Osteoblast (primary cell): ENCODE data around the gene SEPTIN2. TPM values are rescaled to one million over a fixed set of nuclear protein-coding genes. Genes with fewer than 3 reads are reported as not detected.
"Not testable (repeated sequence)": the region's sequence is repeated elsewhere in the genome, so short reads cannot be mapped to it uniquely, and the experiment has no call there.

ENCODE experiments used
- DNase-seq: peaks from one replicate; pipeline ENCODE4 v3.0.0; 2011; ENCODE audit warnings: low spot score, mixed read lengths; ENCODE audit not compliant: insufficient read length; ENCODE audit errors: missing footprints
- H2AFZ ChIP-seq: 2 replicates; pipeline ENCODE4 v1.6.0; 2011; ENCODE audit warnings: mild to moderate bottlenecking, low read length
- H3K27ac ChIP-seq: 2 replicates; pipeline ENCODE4 v1.5.1; 2011; ENCODE audit warnings: mild to moderate bottlenecking, low read depth, low read length, moderate library complexity
- H3K27me3 ChIP-seq: 2 replicates; pipeline ENCODE4 v1.6.0; 2012; ENCODE audit warnings: mild to moderate bottlenecking, control low read depth, inconsistent platforms, low read length, moderate library complexity; ENCODE audit not compliant: insufficient read depth
- H3K36me3 ChIP-seq: 2 replicates; pipeline ENCODE4 v1.5.1; 2011; ENCODE audit warnings: mild to moderate bottlenecking, low read length, control low read depth, moderate library complexity; ENCODE audit not compliant: insufficient read depth
- H3K4me1 ChIP-seq: 2 replicates; pipeline ENCODE4 v1.5.1; 2011; ENCODE audit warnings: mild to moderate bottlenecking, low read length, control low read depth, moderate library complexity; ENCODE audit not compliant: insufficient read depth
- H3K4me2 ChIP-seq: 2 replicates; pipeline ENCODE4 v1.6.0; 2011; ENCODE audit warnings: mild to moderate bottlenecking, low read length; ENCODE audit not compliant: insufficient read depth
- H3K4me3 ChIP-seq: fragments of 200-600 bp; sonication (generic); 3 replicates; pipeline ENCODE4 v1.5.1; 2012; ENCODE audit warnings: mild to moderate bottlenecking, low read length, inconsistent platforms; ENCODE audit not compliant: insufficient read depth
- H3K79me2 ChIP-seq: 2 replicates; pipeline ENCODE4 v1.6.0; 2012; ENCODE audit warnings: mild to moderate bottlenecking, low read length, control low read depth, inconsistent platforms; ENCODE audit not compliant: insufficient read depth
- H3K9me3 ChIP-seq: 2 replicates; pipeline ENCODE4 v1.5.1; 2011; ENCODE audit warnings: low read depth, low read length, control low read depth
- H4K20me1 ChIP-seq: 2 replicates; pipeline ENCODE4 v1.6.0; 2012; ENCODE audit warnings: mild to moderate bottlenecking, low read length, control low read depth; ENCODE audit not compliant: insufficient read depth
- CTCF ChIP-seq: IDR thresholded peaks from 2 replicates; pipeline ENCODE4 v1.5.1; 2011; ENCODE audit warnings: mild to moderate bottlenecking, low read depth, low read length, moderate library complexity; ENCODE audit errors: extremely low read depth
- total RNA-seq: library from RNA; depleted of rRNA; stranded (reverse); fragments of >200 nt; gene quantifications from 2 replicates; pipeline ENCODE4 v1.2.3, GENCODE V29; 2012

Gene SEPTIN2
- total RNA-seq, 1 donor, result 418 TPM

- Histone ChIP-seq H3K79me2 (peaks cover 100% of the 10 kb centered on the region), H4K20me1 (peaks cover 75% of the 10 kb centered on the region), H2AFZ (no peak overlapping the region), H3K9me3 (no peaks in the 10 kb centered on the region), H3K27ac (no peak overlapping the region), H3K27me3 (no peaks in the 10 kb centered on the region), H3K4me3 (no peak overlapping the region), H3K36me3 (peaks cover 8% of the 10 kb centered on the region), H3K4me2 (no peak overlapping the region), H3K4me1 (peaks cover 14% of the 10 kb centered on the region)
- TF ChIP-seq CTCF, result no peak
- DNase-seq, result no peak
Measured at GRCh38 chr2:241291153-241291552, 24.6 kb upstream of the SEPTIN2 start.

- Histone ChIP-seq H3K4me1 (peaks cover 18% of the 10 kb centered on the region), H3K4me3 (no peak overlapping the region), H3K36me3 (peaks cover 10% of the 10 kb centered on the region), H2AFZ (no peak overlapping the region), H3K9me3 (no peaks in the 10 kb centered on the region), H4K20me1 (peaks cover 79% of the 10 kb centered on the region), H3K4me2 (no peak overlapping the region), H3K27me3 (no peaks in the 10 kb centered on the region), H3K27ac (no peak overlapping the region), H3K79me2 (peaks cover 100% of the 10 kb centered on the region)
- no peak for TF ChIP-seq CTCF
- no peak for DNase-seq
Measured at GRCh38 chr2:241291977-241292376, 23.7 kb upstream of the SEPTIN2 start.

- H3K79me2 ChIP-seq, result peaks cover 100% of the 10 kb centered on the region
- not testable (repeated sequence) for DNase-seq, H3K4me3 ChIP-seq
Measured at GRCh38 chr2:241293378-241293797, 22.3 kb upstream of the SEPTIN2 start.

GRCh38 chr2:241295326-241296095 is 20.2 kb upstream of the SEPTIN2 start:
- H4K20me1 ChIP-seq, result peaks cover 79% of the 10 kb centered on the region
- DNase-seq, result no peak
- TF ChIP-seq CTCF, result no peak

More at GRCh38 chr2:241293378-241293797, 22.3 kb upstream of the SEPTIN2 start:
- not testable (repeated sequence) for H2AFZ ChIP-seq, H3K4me2 ChIP-seq, H3K27ac ChIP-seq, H3K9me3 ChIP-seq, H3K27me3 ChIP-seq
- Histone ChIP-seq H4K20me1 (peaks cover 84% of the 10 kb centered on the region), H3K36me3 (peaks cover 14% of the 10 kb centered on the region), H3K4me1 (peaks cover 19% of the 10 kb centered on the region)

More at GRCh38 chr2:241295326-241296095, 20.2 kb upstream of the SEPTIN2 start:
- Histone ChIP-seq H2AFZ (no peak overlapping the region), H3K36me3 (peaks cover 14% of the 10 kb centered on the region), H3K9me3 (no peaks in the 10 kb centered on the region), H3K4me3 (no peak overlapping the region), H3K4me1 (peaks cover 19% of the 10 kb centered on the region), H3K27me3 (no peaks in the 10 kb centered on the region), H3K79me2 (peaks cover 100% of the 10 kb centered on the region), H3K4me2 (no peak overlapping the region), H3K27ac (peak overlapping the region; percentile 30)
